Naive B cell (primary cell): ENCODE results near the gene MAP4. TPM values are rescaled to one million over a fixed set of nuclear protein-coding genes. Genes with fewer than 3 reads are reported as not detected.

Experiments
- ATAC-seq, 2 donors: fragments of 150-1000 bp; cut with Tn5 transposase; 2 replicates each; pipeline ENCODE4 v1.10.0; 2021; ENCODE audit warnings: low read depth in 2 of 2, mild to moderate bottlenecking in 2 of 2, moderate library complexity in 2 of 2
- DNase-seq: peaks from one replicate; pipeline ENCODE4 v3.0.0; 2022
- H3K27ac Mint-ChIP-seq, 6 donors: one replicate each; pipeline ENCODE4 v1.8.0; 2020 to 2022; ENCODE audit warnings: mild to moderate bottlenecking in 6 of 6, mixed read lengths in 6 of 6, moderate library complexity in 5 of 6, inconsistent platforms in 2 of 6
- H3K27me3 Mint-ChIP-seq, 3 donors: one replicate each; pipeline ENCODE4 v1.8.0; 2021 to 2022; ENCODE audit warnings: mixed read lengths in 3 of 3, mild to moderate bottlenecking in 1 of 3
- H3K36me3 Mint-ChIP-seq, 2 donors: one replicate each; pipeline ENCODE4 v1.8.0; 2020 to 2022; ENCODE audit warnings: mixed read lengths in 2 of 2, inconsistent platforms in 1 of 2, mild to moderate bottlenecking in 1 of 2
- H3K4me1 Mint-ChIP-seq, 3 donors: one replicate each; pipeline ENCODE4 v1.8.0; 2020 to 2022; ENCODE audit warnings: mixed read lengths in 3 of 3, inconsistent platforms in 1 of 3, mild to moderate bottlenecking in 1 of 3, moderate library complexity in 1 of 3
- H3K4me3 Mint-ChIP-seq, 8 donors: one replicate each; pipeline ENCODE4 v1.8.0; 2020 to 2022; ENCODE audit warnings: mild to moderate bottlenecking in 8 of 8, mixed read lengths in 8 of 8, moderate library complexity in 8 of 8, inconsistent platforms in 2 of 8
- H3K9me3 Mint-ChIP-seq, 7 donors: one replicate each; pipeline ENCODE4 v1.8.0; 2020 to 2022; ENCODE audit warnings: mixed read lengths in 7 of 7, mild to moderate bottlenecking in 5 of 7, inconsistent platforms in 2 of 7, moderate library complexity in 1 of 7
- polyA plus RNA-seq, 6 donors: library from polyadenylated mRNA; unstranded; fragments of 300-500 nt; fragmentation: Illumina TruSeq; gene quantifications; one replicate each; pipeline ENCODE4 v1.2.3, GENCODE V29; 2021; ENCODE audit warnings: low read depth in 6 of 6

The MAP4 gene
- polyA plus RNA-seq, 6 donors from 2014 or later: 2.5 to 43.6 (median 28.7) TPM

DNA sequence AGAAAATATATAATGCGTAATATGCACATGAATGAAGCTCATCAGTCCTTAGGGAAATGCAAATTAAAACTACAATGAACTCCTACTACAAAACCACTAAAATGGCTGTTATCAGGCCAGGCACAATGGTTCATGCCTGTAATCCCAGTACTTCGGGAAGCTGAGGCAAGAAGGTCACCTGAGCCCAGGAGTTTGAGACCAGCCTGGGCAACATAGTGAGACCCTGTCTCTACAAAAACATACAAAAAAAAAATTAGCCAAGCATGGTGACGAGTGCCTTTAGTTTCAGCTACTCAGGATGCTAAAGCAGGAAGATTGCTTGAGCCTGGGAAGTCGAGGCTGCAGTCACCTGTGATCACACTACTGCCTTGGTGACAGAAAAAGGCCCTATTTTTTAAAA, 85.2 kb downstream of the MAP4 start:
- Mint-ChIP-seq H3K27ac (peak overlapping the region in 1 of 6 donors; percentile 47), H3K27me3 (no peaks in the 10 kb centered on the region), H3K4me3 (no peak overlapping the region), H3K4me1 (no peaks in the 10 kb centered on the region), H3K9me3 (no peaks in the 10 kb centered on the region), H3K36me3 (peaks cover 8 to 9% of the 10 kb centered on the region in 2 donors)
- no peak for ATAC-seq
- DNase-seq: no peak

GRCh38 chr3:47916696-47917095, 99.5 kb downstream of the MAP4 start:
- Mint-ChIP-seq H3K9me3 (no peaks in the 10 kb centered on the region), H3K4me1 (no peaks in the 10 kb centered on the region), H3K27ac (no peak overlapping the region), H3K36me3 (peaks cover 20 to 23% of the 10 kb centered on the region in 2 donors), H3K27me3 (no peaks in the 10 kb centered on the region), H3K4me3 (no peak overlapping the region)
- DNase-seq (no peak), ATAC-seq (no peak)

- Mint-ChIP-seq H3K4me3 (no peak overlapping the region), H3K27ac (no peak overlapping the region), H3K27me3 (no peaks in the 10 kb centered on the region), H3K9me3 (no peaks in the 10 kb centered on the region), H3K4me1 (no peaks in the 10 kb centered on the region), H3K36me3 (peaks cover 25% of the 10 kb centered on the region in 2 donors)
- DNase-seq: no peak
- no peak for ATAC-seq
Observed at GRCh38 chr3:47916201-47916600, 100.0 kb downstream of the MAP4 start.

GRCh38 chr3:47912006-47912504, 104.2 kb downstream of the MAP4 start:
- H3K9me3 Mint-ChIP-seq: no peaks in the 10 kb centered on the region

GRCh38 chr3:47910777-47911440, 105.3 kb downstream of the MAP4 start:
- Mint-ChIP-seq H3K27ac (peak overlapping the region in 3 of 6 donors; percentile 1 to 40 (median 14)), H3K9me3 (no peaks in the 10 kb centered on the region), H3K27me3 (no peaks in the 10 kb centered on the region), H3K4me1 (no peaks in the 10 kb centered on the region), H3K36me3 (peaks cover 38 to 47% of the 10 kb centered on the region in 2 donors), H3K4me3 (no peak overlapping the region)
- ATAC-seq (no peak), DNase-seq (no peak)

More at GRCh38 chr3:47912006-47912504, 104.2 kb downstream of the MAP4 start:
- no peaks in the 10 kb centered on the region for H3K27me3 Mint-ChIP-seq
- H3K4me1 Mint-ChIP-seq: no peaks in the 10 kb centered on the region
- H3K27ac Mint-ChIP-seq: peak overlapping the region in 2 of 6 donors; percentile 16 to 78
- no peak overlapping the region for H3K4me3 Mint-ChIP-seq
- H3K36me3 Mint-ChIP-seq: peaks cover 44 to 47% of the 10 kb centered on the region in 2 donors
- ATAC-seq (no peak), DNase-seq (no peak)

- no peak for ATAC-seq
- no peak overlapping the region for H3K4me3 Mint-ChIP-seq
- no peaks in the 10 kb centered on the region for H3K27me3 Mint-ChIP-seq
- DNase-seq: no peak
- H3K4me1 Mint-ChIP-seq: no peaks in the 10 kb centered on the region
- H3K9me3 Mint-ChIP-seq: no peaks in the 10 kb centered on the region
- H3K27ac Mint-ChIP-seq: no peak overlapping the region
- peaks cover 33 to 41% of the 10 kb centered on the region in 2 donors for H3K36me3 Mint-ChIP-seq
Observed at GRCh38 chr3:47910233-47910632, 106.0 kb downstream of the MAP4 start.

DNA sequence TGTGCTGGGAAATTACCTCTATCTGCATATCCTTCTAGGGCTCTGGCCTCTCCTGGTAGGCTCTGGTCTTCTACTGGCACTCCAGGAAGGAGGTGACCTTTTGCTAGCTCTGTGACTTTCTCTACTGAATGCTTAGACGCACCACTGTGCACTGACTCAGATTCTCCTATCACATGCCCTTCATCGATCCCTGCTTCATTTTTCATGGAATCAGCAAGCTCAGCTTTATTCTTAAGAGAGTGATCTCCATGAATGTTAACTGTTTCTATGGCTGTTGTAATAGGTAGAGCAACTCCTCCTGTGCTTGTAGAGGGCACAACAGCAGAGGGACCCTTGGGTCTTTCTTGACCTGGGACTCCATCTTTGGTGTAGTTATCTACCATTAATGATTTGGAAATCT, 106.6 kb downstream of the MAP4 start:
- Mint-ChIP-seq H3K4me1 (no peaks in the 10 kb centered on the region), H3K4me3 (no peak overlapping the region), H3K27ac (peak overlapping the region in 2 of 6 donors; percentile 48 to 65), H3K9me3 (no peaks in the 10 kb centered on the region), H3K36me3 (peaks cover 30 to 35% of the 10 kb centered on the region in 2 donors), H3K27me3 (no peaks in the 10 kb centered on the region)
- DNase-seq (no peak), ATAC-seq (no peak)

DNA sequence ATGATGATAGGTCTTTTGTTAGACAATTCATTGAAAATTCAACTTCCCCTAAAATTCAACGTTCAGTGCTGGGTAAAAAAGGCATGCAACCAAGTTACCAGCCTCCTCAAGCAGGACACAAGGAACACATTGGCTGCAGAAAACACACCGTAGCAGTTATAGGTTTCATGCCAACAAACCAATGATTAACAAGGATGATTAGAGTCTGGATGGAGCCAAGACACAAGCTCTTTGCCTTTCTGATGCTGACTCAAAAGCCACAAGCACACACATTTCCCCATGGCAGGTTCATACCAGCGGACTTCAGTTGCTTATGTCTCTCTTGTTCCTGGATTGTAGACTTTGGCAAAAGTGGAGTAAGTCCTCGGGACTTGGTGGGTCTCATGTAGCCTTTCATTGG, 107.5 kb downstream of the MAP4 start:
- Mint-ChIP-seq H3K4me1 (no peaks in the 10 kb centered on the region), H3K36me3 (peaks cover 28 to 33% of the 10 kb centered on the region in 2 donors), H3K9me3 (no peaks in the 10 kb centered on the region), H3K27me3 (no peaks in the 10 kb centered on the region), H3K27ac (no peak overlapping the region), H3K4me3 (no peak overlapping the region)
- no peak for ATAC-seq
- DNase-seq: no peak

DNA sequence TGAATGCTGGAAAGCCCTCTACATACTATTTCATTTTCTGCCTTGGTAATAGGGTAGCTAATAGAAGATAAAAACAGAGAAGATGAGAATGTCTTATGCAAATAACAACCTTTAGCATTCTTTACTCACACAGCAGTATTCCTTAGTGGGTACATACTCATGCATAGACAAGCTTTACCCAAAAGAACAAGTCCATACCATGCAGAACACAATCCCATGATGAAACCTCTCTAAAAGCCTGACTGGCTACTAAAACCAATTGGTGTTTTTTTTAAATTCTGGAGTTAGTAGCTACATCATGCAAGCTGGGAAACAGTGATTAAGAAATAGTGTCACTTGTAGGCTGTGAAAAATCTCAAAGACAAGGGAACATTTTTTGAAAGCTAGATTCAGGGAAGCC, 108.4 kb downstream of the MAP4 start:
- ATAC-seq: no peak
- peaks cover 28 to 33% of the 10 kb centered on the region in 2 donors for H3K36me3 Mint-ChIP-seq
- H3K4me1 Mint-ChIP-seq: no peaks in the 10 kb centered on the region

DNA sequence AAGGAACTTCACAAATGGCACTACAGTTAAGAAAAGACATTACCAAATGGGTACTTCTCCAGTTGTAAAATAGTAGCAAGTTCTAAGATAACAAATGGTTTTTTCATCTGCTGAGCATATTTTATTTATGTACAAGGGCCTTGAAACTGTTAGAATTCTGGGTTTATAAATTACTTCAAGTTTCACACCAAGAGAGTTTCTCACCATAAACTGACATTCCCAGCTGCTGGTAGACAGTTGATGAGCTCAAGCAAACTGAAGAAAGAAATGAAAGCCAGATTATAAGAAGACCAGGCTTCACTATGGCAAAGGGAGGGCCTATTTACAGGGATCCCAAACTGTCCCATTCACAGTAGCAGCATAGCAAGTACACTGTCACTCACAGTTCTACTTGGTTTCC, 113.5 kb downstream of the MAP4 start:
- H3K27me3 Mint-ChIP-seq: no peaks in the 10 kb centered on the region
- ATAC-seq (no peak), DNase-seq (no peak)
- H3K4me1 Mint-ChIP-seq: no peaks in the 10 kb centered on the region
- no peaks in the 10 kb centered on the region for H3K36me3 Mint-ChIP-seq
- H3K4me3 Mint-ChIP-seq: no peak overlapping the region
- no peaks in the 10 kb centered on the region for H3K9me3 Mint-ChIP-seq
- H3K27ac Mint-ChIP-seq: no peak overlapping the region

More for the DNA sequence above, 108.4 kb downstream of the MAP4 start:
- no peaks in the 10 kb centered on the region for H3K9me3 Mint-ChIP-seq
- no peak overlapping the region for H3K27ac Mint-ChIP-seq
- DNase-seq: no peak
- H3K27me3 Mint-ChIP-seq: no peaks in the 10 kb centered on the region
- H3K4me3 Mint-ChIP-seq: no peak overlapping the region

DNA sequence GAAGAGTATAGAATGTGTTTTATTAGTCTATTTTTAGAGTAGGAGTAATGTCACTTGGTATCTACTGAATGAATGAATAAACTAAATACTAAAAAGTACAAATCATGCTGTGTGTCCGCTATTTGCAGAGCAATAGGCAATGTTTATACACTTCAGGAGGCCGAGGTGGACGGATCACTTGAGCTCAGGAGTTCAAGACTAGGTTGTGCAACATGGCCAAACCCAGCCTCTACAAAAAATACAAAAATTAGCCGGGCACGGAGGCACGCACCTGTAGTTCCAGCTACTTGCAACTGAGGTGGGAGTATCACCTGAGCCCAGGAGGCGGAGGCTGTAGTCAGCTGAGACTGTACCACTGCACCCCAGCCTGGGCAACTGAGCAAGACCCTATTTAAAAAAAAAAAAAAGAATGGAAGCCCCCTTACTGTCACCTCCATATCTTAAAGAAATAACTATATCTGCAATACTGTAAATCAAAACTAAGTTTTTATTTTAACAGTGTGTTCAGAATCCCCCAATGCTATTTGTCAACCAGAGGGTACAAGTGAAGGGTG, 114.9 kb downstream of the MAP4 start:
- Mint-ChIP-seq H3K27ac (no peak overlapping the region), H3K36me3 (peaks cover 0 to 4% of the 10 kb centered on the region in 2 donors), H3K27me3 (no peaks in the 10 kb centered on the region), H3K4me3 (no peak overlapping the region), H3K4me1 (no peaks in the 10 kb centered on the region), H3K9me3 (no peaks in the 10 kb centered on the region)
- no peak for ATAC-seq
- DNase-seq: no peak

GRCh38 chr3:47899495-47900108, 116.6 kb downstream of the MAP4 start:
- Mint-ChIP-seq H3K4me1 (no peaks in the 10 kb centered on the region), H3K27ac (peak overlapping the region in 1 of 6 donors; percentile 30), H3K27me3 (no peaks in the 10 kb centered on the region), H3K4me3 (no peak overlapping the region), H3K36me3 (peaks cover 0 to 10% of the 10 kb centered on the region in 2 donors), H3K9me3 (no peaks in the 10 kb centered on the region)
- DNase-seq (no peak), ATAC-seq (no peak)

DNA sequence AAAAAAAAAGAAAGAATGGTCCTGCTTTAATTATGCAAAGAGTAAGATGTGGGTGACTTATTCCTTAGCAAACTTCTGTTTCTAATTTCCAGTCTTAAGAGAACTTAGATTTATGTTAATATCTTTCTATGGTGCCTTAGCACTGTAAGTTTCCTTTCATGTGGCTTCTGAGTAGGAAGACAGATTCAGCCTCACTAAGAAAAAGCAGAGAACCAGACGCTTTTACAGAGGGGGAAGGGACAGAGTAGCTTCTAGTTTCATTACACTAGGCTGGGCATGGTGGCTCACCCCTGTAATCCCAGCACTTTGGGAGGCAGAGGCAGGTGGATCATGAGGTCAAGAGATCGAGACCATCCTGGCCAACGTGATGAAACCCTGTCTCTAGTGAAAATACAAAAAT, 118.3 kb downstream of the MAP4 start:
- H3K4me3 Mint-ChIP-seq: no peak overlapping the region
- H3K27ac Mint-ChIP-seq: no peak overlapping the region
- H3K9me3 Mint-ChIP-seq: no peaks in the 10 kb centered on the region
- peaks cover 0 to 15% of the 10 kb centered on the region in 2 donors for H3K36me3 Mint-ChIP-seq
- ATAC-seq: no peak
- DNase-seq: no peak
- no peaks in the 10 kb centered on the region for H3K4me1 Mint-ChIP-seq
- no peaks in the 10 kb centered on the region for H3K27me3 Mint-ChIP-seq

DNA sequence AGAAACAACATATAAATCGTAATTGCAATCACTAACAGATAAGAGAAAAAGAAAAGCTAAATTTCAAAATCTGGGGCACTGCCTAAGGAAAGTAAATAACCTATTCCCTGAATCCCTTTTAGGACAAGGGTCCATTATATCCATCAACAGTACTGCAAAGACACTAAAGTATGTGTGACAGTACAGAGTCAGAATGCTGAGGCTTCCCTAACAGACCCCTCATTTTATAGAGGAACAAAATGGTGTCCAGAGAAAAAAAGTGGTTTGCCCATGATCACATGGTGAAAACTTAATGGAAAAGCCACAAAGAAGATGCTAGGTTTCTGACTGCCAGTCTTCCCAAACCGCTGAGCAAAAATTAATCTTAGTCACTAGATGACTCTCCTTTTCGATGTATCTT, 119.5 kb downstream of the MAP4 start:
- no peak overlapping the region for H3K4me3 Mint-ChIP-seq
- H3K27me3 Mint-ChIP-seq: no peaks in the 10 kb centered on the region
- ATAC-seq (no peak), DNase-seq (no peak)
- H3K9me3 Mint-ChIP-seq: no peaks in the 10 kb centered on the region
- H3K4me1 Mint-ChIP-seq: peaks cover 0 to 4% (median 0%) of the 10 kb centered on the region in 3 donors
- peaks cover 0 to 21% of the 10 kb centered on the region in 2 donors for H3K36me3 Mint-ChIP-seq
- H3K27ac Mint-ChIP-seq: peak overlapping the region in 4 of 6 donors; percentile 15 to 78 (median 36)
